CD4-positive, alpha-beta memory T cell (primary cell): Measurements from ENCODE around the gene TAS2R41. TPM values are rescaled to one million over a fixed set of nuclear protein-coding genes. Genes with fewer than 3 reads are reported as not detected.

Experiments
- CTCF ChIA-PET: fragments of 350-600 bp; sonication (Branson Sonifier 250); formaldehyde crosslinking; loops from one replicate; lab custom pipeline; 2021; ENCODE audit warnings: inconsistent platforms; ENCODE audit not compliant: partially characterized antibody; lab: Charles Lee
- POLR2A ChIA-PET: fragments of 350-600 bp; sonication (Branson Sonifier 250); formaldehyde crosslinking; loops from one replicate; lab custom pipeline; 2021; ENCODE audit not compliant: partially characterized antibody; lab: Charles Lee
- DNase-seq, 5 donors: peaks; one replicate each; pipeline versions ENCODE4 v3.0.0 to v3.0.0-alpha.2; 2020 to 2022; ENCODE audit warnings: mixed read lengths in 1 of 5
- H3K27ac ChIP-seq: one replicate; pipeline ENCODE4 v1.7.0; 2013; ENCODE audit warnings: low read depth, low read length
- H3K27me3 ChIP-seq: 2 replicates; pipeline ENCODE4 v1.7.0; 2013; ENCODE audit warnings: mild to moderate bottlenecking, low read length, moderate library complexity; ENCODE audit not compliant: insufficient read depth
- H3K36me3 ChIP-seq: 2 replicates; pipeline ENCODE4 v1.7.0; 2013; ENCODE audit warnings: mild to moderate bottlenecking, low read length, moderate library complexity; ENCODE audit not compliant: insufficient read depth
- H3K4me1 ChIP-seq: 2 replicates; pipeline ENCODE4 v1.7.0; 2013; ENCODE audit warnings: mild to moderate bottlenecking, low read length, moderate library complexity; ENCODE audit not compliant: insufficient read depth
- H3K4me3 ChIP-seq, 2 donors: one replicate each; pipeline ENCODE4 v1.7.0; 2013; ENCODE audit warnings: low read length in 2 of 2, mild to moderate bottlenecking in 1 of 2
- H3K9me3 ChIP-seq, 2 donors: one replicate each; pipeline ENCODE4 v1.7.0; 2013; ENCODE audit warnings: low read length in 2 of 2, control low read depth in 1 of 2; ENCODE audit not compliant: control insufficient read depth in 1 of 2
- H3K27ac Mint-ChIP-seq, 7 donors: one replicate each; pipeline ENCODE4 v1.8.0; 2020 to 2021; ENCODE audit warnings: mixed read lengths in 7 of 7, mild to moderate bottlenecking in 6 of 7, inconsistent platforms in 3 of 7, moderate library complexity in 3 of 7
- H3K27me3 Mint-ChIP-seq, 2 donors: one replicate each; pipeline ENCODE4 v1.8.0; 2020 to 2021; ENCODE audit warnings: mixed read lengths in 2 of 2
- H3K36me3 Mint-ChIP-seq, 2 donors: one replicate each; pipeline ENCODE4 v1.8.0; 2020 to 2021; ENCODE audit warnings: mixed read lengths in 2 of 2, inconsistent platforms in 1 of 2, mild to moderate bottlenecking in 1 of 2
- H3K4me1 Mint-ChIP-seq, 4 donors: one replicate each; pipeline ENCODE4 v1.8.0; 2020 to 2021; ENCODE audit warnings: mixed read lengths in 4 of 4, mild to moderate bottlenecking in 1 of 4
- H3K4me3 Mint-ChIP-seq, 8 donors: one replicate each; pipeline ENCODE4 v1.8.0; 2020 to 2021; ENCODE audit warnings: mixed read lengths in 8 of 8, mild to moderate bottlenecking in 7 of 8, moderate library complexity in 6 of 8, inconsistent platforms in 3 of 8
- H3K9me3 Mint-ChIP-seq, 8 donors: one replicate each; pipeline ENCODE4 v1.8.0; 2020 to 2021; ENCODE audit warnings: mixed read lengths in 8 of 8, mild to moderate bottlenecking in 5 of 8, inconsistent platforms in 3 of 8, moderate library complexity in 1 of 8
- intact Hi-C: fragments of 100-400 bp; cut with micrococcal nuclease; formaldehyde crosslinking; loops from one replicate; pipeline ENCODE4 v1.15.1; 2023
- polyA plus RNA-seq, 2 donors: library from polyadenylated mRNA; unstranded; fragments of 300-500 nt; fragmentation: Illumina TruSeq; gene quantifications; one replicate each; pipeline ENCODE4 v1.2.3, GENCODE V29; 2021
- total RNA-seq, 2 experiments: library from RNA; stranded (reverse); gene quantifications; one replicate each; pipeline ENCODE4 v1.2.3, GENCODE V29; 2021

The TAS2R41 gene
- total and polyA plus RNA-seq, 4 experiments from 2014 or later: 0.61 to 0.73 TPM; not detected in 2

GRCh38 chr7:143510854-143511592 lies 33.4 kb downstream of the TAS2R41 start:
- POLR2A ChIA-PET: no interaction called here
- CTCF ChIA-PET: no interaction called here
- peaks cover 0 to 7% (median 0%) of the 10 kb centered on the region in 8 donors for H3K9me3 Mint-ChIP-seq

GRCh38 chr7:143511593-143512047 lies 33.9 kb downstream of the TAS2R41 start:
- H3K4me3 Mint-ChIP-seq: no peak overlapping the region
- H3K27ac ChIP-seq: no peak overlapping the region
- POLR2A ChIA-PET: no interaction called here
- H3K27ac Mint-ChIP-seq: no peak overlapping the region
- H3K36me3 Mint-ChIP-seq: peaks cover 0 to 12% of the 10 kb centered on the region in 2 donors
- no peaks in the 10 kb centered on the region for H3K36me3 ChIP-seq
- intact Hi-C loops: no loop called here
- peaks cover 0 to 2% of the 10 kb centered on the region in 2 donors for H3K27me3 Mint-ChIP-seq
- no peaks in the 10 kb centered on the region for H3K27me3 ChIP-seq
- peaks cover 0 to 4% (median 0%) of the 10 kb centered on the region in 8 donors for H3K9me3 Mint-ChIP-seq
- H3K9me3 ChIP-seq: no peaks in the 10 kb centered on the region
- CTCF ChIA-PET: no interaction called here
- DNase-seq: no peak
- no peaks in the 10 kb centered on the region for H3K4me1 ChIP-seq
- H3K4me1 Mint-ChIP-seq: no peaks in the 10 kb centered on the region
- H3K4me3 ChIP-seq: no peak overlapping the region

More at GRCh38 chr7:143510854-143511592, 33.4 kb downstream of the TAS2R41 start:
- Histone ChIP-seq H3K27me3 (no peaks in the 10 kb centered on the region), H3K27ac (no peak overlapping the region), H3K36me3 (no peaks in the 10 kb centered on the region), H3K9me3 (no peaks in the 10 kb centered on the region), H3K4me3 (no peak overlapping the region), H3K4me1 (no peaks in the 10 kb centered on the region)
- H3K27ac Mint-ChIP-seq: no peak overlapping the region
- H3K4me3 Mint-ChIP-seq: no peak overlapping the region
- intact Hi-C loops: no loop called here
- peaks cover 2 to 12% of the 10 kb centered on the region in 2 donors for H3K36me3 Mint-ChIP-seq
- H3K4me1 Mint-ChIP-seq: no peaks in the 10 kb centered on the region
- DNase-seq: no peak
- H3K27me3 Mint-ChIP-seq: peaks cover 0 to 2% of the 10 kb centered on the region in 2 donors

GRCh38 chr7:143512488-143513340 lies 35.0 kb downstream of the TAS2R41 start:
- CTCF ChIA-PET: no interaction called here
- no peak for DNase-seq
- POLR2A ChIA-PET: interaction anchor here (0.6 kb wide), 1 partner anchor 21 kb away, joined by 3 read pairs; no protein-coding TSS in a partner anchor
- no peak overlapping the region for H3K4me3 ChIP-seq
- intact Hi-C loops: no loop called here
- no peak overlapping the region for H3K27ac Mint-ChIP-seq
- H3K27me3 Mint-ChIP-seq: peaks cover 0 to 2% of the 10 kb centered on the region in 2 donors
- H3K4me3 Mint-ChIP-seq: no peak overlapping the region
- H3K4me1 ChIP-seq: no peaks in the 10 kb centered on the region
- no peaks in the 10 kb centered on the region for H3K9me3 ChIP-seq
- H3K36me3 Mint-ChIP-seq: peaks cover 0 to 12% of the 10 kb centered on the region in 2 donors
- H3K27me3 ChIP-seq: no peaks in the 10 kb centered on the region
- no peaks in the 10 kb centered on the region for H3K9me3 Mint-ChIP-seq
- no peaks in the 10 kb centered on the region for H3K4me1 Mint-ChIP-seq
- H3K36me3 ChIP-seq: no peaks in the 10 kb centered on the region
- no peak overlapping the region for H3K27ac ChIP-seq

- Mint-ChIP-seq H3K36me3 (peaks cover 3 to 12% of the 10 kb centered on the region in 2 donors), H3K27me3 (peaks cover 0 to 2% of the 10 kb centered on the region in 2 donors), H3K4me3 (no peak overlapping the region), H3K9me3 (no peaks in the 10 kb centered on the region), H3K27ac (no peak overlapping the region), H3K4me1 (no peaks in the 10 kb centered on the region)
- Histone ChIP-seq H3K9me3 (no peaks in the 10 kb centered on the region), H3K27ac (no peak overlapping the region), H3K4me1 (no peaks in the 10 kb centered on the region), H3K36me3 (no peaks in the 10 kb centered on the region), H3K4me3 (no peak overlapping the region), H3K27me3 (no peaks in the 10 kb centered on the region)
- intact Hi-C loops: no loop called here
- ChIA-PET CTCF (no interaction called here), POLR2A (no interaction called here)
- no peak for DNase-seq
Measured at GRCh38 chr7:143514487-143514886, 36.8 kb downstream of the TAS2R41 start.

- peaks cover 0 to 2% of the 10 kb centered on the region in 2 donors for H3K27me3 Mint-ChIP-seq
- no peak overlapping the region for H3K4me3 Mint-ChIP-seq
- intact Hi-C loops: no loop called here
- Histone ChIP-seq H3K36me3 (no peaks in the 10 kb centered on the region), H3K9me3 (no peaks in the 10 kb centered on the region), H3K27ac (no peak overlapping the region), H3K27me3 (no peaks in the 10 kb centered on the region), H3K4me3 (no peak overlapping the region), H3K4me1 (no peaks in the 10 kb centered on the region)
- no peak for DNase-seq
- POLR2A ChIA-PET: no interaction called here
- no peak overlapping the region for H3K27ac Mint-ChIP-seq
- CTCF ChIA-PET: no interaction called here
- no peaks in the 10 kb centered on the region for H3K9me3 Mint-ChIP-seq
- no peaks in the 10 kb centered on the region for H3K4me1 Mint-ChIP-seq
- H3K36me3 Mint-ChIP-seq: peaks cover 3 to 12% of the 10 kb centered on the region in 2 donors
Measured at GRCh38 chr7:143514995-143515735, 37.5 kb downstream of the TAS2R41 start.

- Histone ChIP-seq H3K27me3 (no peaks in the 10 kb centered on the region), H3K4me1 (no peaks in the 10 kb centered on the region), H3K4me3 (no peak overlapping the region), H3K36me3 (no peaks in the 10 kb centered on the region), H3K27ac (no peak overlapping the region), H3K9me3 (no peaks in the 10 kb centered on the region)
- Mint-ChIP-seq H3K9me3 (no peaks in the 10 kb centered on the region), H3K4me1 (no peaks in the 10 kb centered on the region), H3K36me3 (peaks cover 3 to 16% of the 10 kb centered on the region in 2 donors), H3K4me3 (no peak overlapping the region), H3K27me3 (peaks cover 0 to 2% of the 10 kb centered on the region in 2 donors), H3K27ac (no peak overlapping the region)
- ChIA-PET POLR2A (no interaction called here), CTCF (no interaction called here)
- no peak for DNase-seq
- intact Hi-C loops: no loop called here
Measured at GRCh38 chr7:143516981-143517380, 39.3 kb downstream of the TAS2R41 start.

- no peaks in the 10 kb centered on the region for H3K9me3 ChIP-seq
- ChIA-PET POLR2A (no interaction called here), CTCF (no interaction called here)
- no peaks in the 10 kb centered on the region for H3K9me3 Mint-ChIP-seq
- peaks cover 3 to 12% of the 10 kb centered on the region in 2 donors for H3K36me3 Mint-ChIP-seq
- no peak for DNase-seq
- no peaks in the 10 kb centered on the region for H3K27me3 ChIP-seq
- no peak overlapping the region for H3K27ac Mint-ChIP-seq
- no peak overlapping the region for H3K27ac ChIP-seq
- H3K4me1 ChIP-seq: no peaks in the 10 kb centered on the region
- intact Hi-C loops: no loop called here
- peaks cover 0 to 2% of the 10 kb centered on the region in 2 donors for H3K27me3 Mint-ChIP-seq
- no peaks in the 10 kb centered on the region for H3K36me3 ChIP-seq
- H3K4me1 Mint-ChIP-seq: no peaks in the 10 kb centered on the region
- H3K4me3 ChIP-seq: no peak overlapping the region
- H3K4me3 Mint-ChIP-seq: no peak overlapping the region
Measured at GRCh38 chr7:143518521-143518920, 40.8 kb downstream of the TAS2R41 start.
